MCF 10A (cell line): ENCODE data around the gene TNS3. TPM values are rescaled to one million over a fixed set of nuclear protein-coding genes. Genes with fewer than 3 reads are reported as not detected.

Experiments used
- BruUV-seq: library from RNA; stranded (reverse); fragments of 400-500 nt; replicated peaks from 2 replicates; lab custom pipeline; 2021; lab: Mats Ljungman, UMichigan
- CTCF ChIA-PET: fragments of 300-600 bp; sonication (Branson Sonifier 250); formaldehyde crosslinking; extraction: SDS; loops from one replicate; lab custom pipeline; 2021; ENCODE audit warnings: antibody characterized with exemption, inconsistent platforms; lab: Yijun Ruan, JAX
- POLR2A ChIA-PET: fragments of 300-600, 350-650 bp; sonication (Branson Sonifier 250); formaldehyde crosslinking; extraction: SDS; loops from one replicate; lab custom pipeline; 2020; ENCODE audit warnings: antibody characterized with exemption, inconsistent platforms; lab: Yijun Ruan, JAX
- DNase-seq: peaks from one replicate; pipeline ENCODE4 v3.0.0-alpha.2; 2018; ENCODE audit not compliant: unreplicated experiment
- H3K27ac Mint-ChIP-seq: one replicate; pipeline ENCODE4 v1.8.0; 2022; ENCODE audit warnings: mild to moderate bottlenecking, low read depth, mixed read lengths; ENCODE audit not compliant: unreplicated experiment
- H3K27me3 Mint-ChIP-seq: one replicate; pipeline ENCODE4 v1.8.0; 2022; ENCODE audit warnings: mixed read lengths; ENCODE audit not compliant: insufficient read depth, unreplicated experiment
- H3K36me3 Mint-ChIP-seq: one replicate; pipeline ENCODE4 v1.8.0; 2022; ENCODE audit warnings: mild to moderate bottlenecking, moderate library complexity, mixed read lengths; ENCODE audit not compliant: insufficient read depth, unreplicated experiment
- H3K4me1 Mint-ChIP-seq: one replicate; pipeline ENCODE4 v1.8.0; 2022; ENCODE audit warnings: mixed read lengths; ENCODE audit not compliant: insufficient read depth, unreplicated experiment
- H3K4me3 Mint-ChIP-seq: one replicate; pipeline ENCODE4 v1.8.0; 2022; ENCODE audit warnings: mild to moderate bottlenecking, moderate library complexity, mixed read lengths; ENCODE audit not compliant: unreplicated experiment
- H3K9me3 Mint-ChIP-seq: one replicate; pipeline ENCODE4 v1.8.0; 2022; ENCODE audit warnings: mixed read lengths; ENCODE audit not compliant: unreplicated experiment
- CTCF ChIP-seq: fragments of 200-600 bp; IDR thresholded peaks from one replicate; pipeline ENCODE4 v1.8.0; 2022; ENCODE audit warnings: antibody characterized with exemption, mild to moderate bottlenecking; ENCODE audit not compliant: unreplicated experiment
- intact Hi-C: fragments of 100-400 bp; cut with micrococcal nuclease; formaldehyde crosslinking; loops from 2 replicates; pipeline ENCODE4 v1.14.1; 2022
- total RNA-seq: library from RNA; stranded (reverse); gene quantifications from 2 replicates; pipeline ENCODE4 v1.2.3, GENCODE V29; 2022

Gene TNS3
- total RNA-seq, 1 experiment from 2014 or later: 30.1 TPM

GRCh38 chr7:47248797-47249196 lies 333.1 kb downstream of the TNS3 start:
- POLR2A ChIA-PET: no interaction called here
- intact Hi-C loops: no loop called here
- H3K36me3 Mint-ChIP-seq: no peaks in the 10 kb centered on the region
- H3K9me3 Mint-ChIP-seq: no peaks in the 10 kb centered on the region
- no peaks in the 10 kb centered on the region for H3K27me3 Mint-ChIP-seq
- no peak for DNase-seq
- no peak for TF ChIP-seq CTCF
- no peak overlapping the region for H3K27ac Mint-ChIP-seq
- no peaks in the 10 kb centered on the region for H3K4me1 Mint-ChIP-seq
- CTCF ChIA-PET: no interaction called here
- no TSS peak for BruUV-seq
- no peak overlapping the region for H3K4me3 Mint-ChIP-seq

- TF ChIP-seq CTCF: no peak
- Mint-ChIP-seq H3K36me3 (no peaks in the 10 kb centered on the region), H3K9me3 (no peaks in the 10 kb centered on the region), H3K4me1 (no peaks in the 10 kb centered on the region), H3K27ac (no peak overlapping the region), H3K4me3 (no peak overlapping the region), H3K27me3 (no peaks in the 10 kb centered on the region)
- no TSS peak for BruUV-seq
- DNase-seq: no peak
- intact Hi-C loops: no loop called here
- ChIA-PET POLR2A (interaction anchor here (0.6 kb wide), 1 partner anchor 33 kb away, joined by 3 read pairs; no protein-coding TSS in a partner anchor), CTCF (no interaction called here)
These were observed 334.8 kb downstream of the TNS3 start for GRCh38 chr7:47247132-47247531.

GRCh38 chr7:47244692-47245091 lies 337.2 kb downstream of the TNS3 start:
- no peak overlapping the region for H3K4me3 Mint-ChIP-seq
- no peak for TF ChIP-seq CTCF
- no peaks in the 10 kb centered on the region for H3K36me3 Mint-ChIP-seq
- H3K9me3 Mint-ChIP-seq: no peaks in the 10 kb centered on the region
- H3K27ac Mint-ChIP-seq: no peak overlapping the region
- intact Hi-C loops: no loop called here
- no peaks in the 10 kb centered on the region for H3K4me1 Mint-ChIP-seq
- ChIA-PET POLR2A (interaction anchor here (0.7 to 1.1 kb wide), 2 partner anchors 9 to 786 kb away, joined by 3 to 5 read pairs; no protein-coding TSS in a partner anchor), CTCF (interaction anchor here (1.0 to 2.9 kb wide), 3 partner anchors 9 to 39 kb away, joined by 4 to 11 read pairs (median 11); no protein-coding TSS in a partner anchor)
- H3K27me3 Mint-ChIP-seq: no peaks in the 10 kb centered on the region
- DNase-seq: no peak
- BruUV-seq: no TSS peak

GRCh38 chr7:47241112-47242065 lies 340.5 kb downstream of the TNS3 start:
- CTCF ChIA-PET: interaction anchor here (0.6 to 1.2 kb wide), 2 partner anchors 33 to 399 kb away, joined by 3 to 5 read pairs; no protein-coding TSS in a partner anchor
- Mint-ChIP-seq H3K4me1 (no peaks in the 10 kb centered on the region), H3K27ac (no peak overlapping the region), H3K36me3 (no peaks in the 10 kb centered on the region), H3K27me3 (no peaks in the 10 kb centered on the region), H3K9me3 (no peaks in the 10 kb centered on the region), H3K4me3 (no peak overlapping the region)
- no peak for TF ChIP-seq CTCF
- intact Hi-C loops: no loop called here
- POLR2A ChIA-PET: no interaction called here
- no TSS peak for BruUV-seq
- DNase-seq: no peak
